Amniotic stem cell (primary cell): ENCODE data around the gene TPRG1L.

Source experiments
- DNase-seq: peaks from one replicate; lab custom pipeline; 2025; lab: John Stamatoyannopoulos, UW

The TPRG1L gene

DNA sequence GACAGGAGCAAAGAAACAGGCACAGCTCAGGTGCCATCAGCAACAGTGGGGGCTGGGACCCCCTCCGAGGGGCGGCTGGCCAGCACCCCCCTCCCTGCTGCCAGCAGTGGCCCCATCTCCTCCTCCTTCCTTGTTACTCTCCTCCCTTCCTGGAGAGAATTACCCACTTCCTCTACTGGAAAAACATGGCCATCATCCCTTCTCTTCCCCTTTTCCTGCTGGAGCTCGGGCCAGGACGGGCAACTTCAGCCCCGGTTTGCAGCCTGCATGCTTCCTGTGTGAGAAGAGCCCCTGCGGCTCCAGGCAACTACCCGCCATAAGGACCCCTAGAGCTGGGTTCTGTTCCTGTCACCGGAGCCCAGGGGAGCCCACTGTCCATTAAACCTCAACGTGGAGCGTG lies 31.1 kb upstream of the TPRG1L start:
- DNase-seq = no peak

DNA sequence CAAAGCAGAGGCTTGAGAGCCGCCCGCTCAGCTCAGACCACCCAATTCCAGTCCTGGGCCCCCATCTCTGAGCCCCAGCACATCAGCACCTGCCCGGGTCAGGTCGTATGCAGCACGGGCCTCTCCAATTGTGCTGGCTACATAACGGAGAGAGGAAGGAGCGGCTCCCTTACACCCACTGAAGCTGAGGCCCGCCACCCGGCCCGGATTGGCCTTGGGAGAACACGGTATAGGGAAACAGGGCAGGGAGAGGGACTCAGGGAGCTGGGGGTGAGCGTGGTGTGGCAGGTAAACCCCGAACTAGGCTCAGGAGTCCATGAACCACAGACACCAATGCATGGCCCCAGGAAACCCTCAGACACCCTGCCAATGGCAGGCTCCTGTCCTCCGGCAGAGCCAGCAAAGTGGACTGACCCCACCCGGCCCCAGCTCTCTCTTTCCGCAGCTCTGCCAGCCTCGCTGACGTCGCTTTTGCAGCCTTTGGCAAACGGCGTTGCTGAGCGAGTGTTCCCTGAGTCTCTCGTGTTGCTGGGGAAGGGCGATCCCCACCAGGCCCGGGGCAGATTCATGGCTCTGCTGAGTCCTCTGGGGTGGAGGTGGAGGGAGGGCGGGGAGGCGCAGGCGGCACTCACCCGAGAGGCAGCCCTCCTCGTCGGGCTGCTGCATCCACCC lies 30.0 kb upstream of the TPRG1L start:
- DNase-seq = no peak

DNA sequence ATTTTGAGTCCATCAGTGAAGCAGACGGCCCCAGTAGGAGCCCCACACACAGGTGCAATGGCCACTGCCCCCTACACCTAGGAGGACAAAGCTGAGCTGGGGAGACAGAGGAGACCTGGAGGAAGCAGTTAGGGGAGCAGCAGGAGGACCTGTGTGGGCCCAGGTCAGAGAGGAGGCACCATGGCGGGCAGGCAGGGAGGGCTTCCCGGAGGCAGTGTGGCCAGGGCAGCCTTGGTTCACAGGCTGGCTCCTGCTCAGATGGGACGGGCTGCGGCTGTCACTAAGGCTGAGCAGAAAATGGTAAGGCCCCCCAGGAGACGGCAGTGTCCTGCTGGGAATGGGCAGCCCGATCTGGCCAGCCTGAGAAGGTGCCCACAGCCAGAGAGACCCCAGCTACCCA lies 28.9 kb upstream of the TPRG1L start:
- DNase-seq = no peak

DNA sequence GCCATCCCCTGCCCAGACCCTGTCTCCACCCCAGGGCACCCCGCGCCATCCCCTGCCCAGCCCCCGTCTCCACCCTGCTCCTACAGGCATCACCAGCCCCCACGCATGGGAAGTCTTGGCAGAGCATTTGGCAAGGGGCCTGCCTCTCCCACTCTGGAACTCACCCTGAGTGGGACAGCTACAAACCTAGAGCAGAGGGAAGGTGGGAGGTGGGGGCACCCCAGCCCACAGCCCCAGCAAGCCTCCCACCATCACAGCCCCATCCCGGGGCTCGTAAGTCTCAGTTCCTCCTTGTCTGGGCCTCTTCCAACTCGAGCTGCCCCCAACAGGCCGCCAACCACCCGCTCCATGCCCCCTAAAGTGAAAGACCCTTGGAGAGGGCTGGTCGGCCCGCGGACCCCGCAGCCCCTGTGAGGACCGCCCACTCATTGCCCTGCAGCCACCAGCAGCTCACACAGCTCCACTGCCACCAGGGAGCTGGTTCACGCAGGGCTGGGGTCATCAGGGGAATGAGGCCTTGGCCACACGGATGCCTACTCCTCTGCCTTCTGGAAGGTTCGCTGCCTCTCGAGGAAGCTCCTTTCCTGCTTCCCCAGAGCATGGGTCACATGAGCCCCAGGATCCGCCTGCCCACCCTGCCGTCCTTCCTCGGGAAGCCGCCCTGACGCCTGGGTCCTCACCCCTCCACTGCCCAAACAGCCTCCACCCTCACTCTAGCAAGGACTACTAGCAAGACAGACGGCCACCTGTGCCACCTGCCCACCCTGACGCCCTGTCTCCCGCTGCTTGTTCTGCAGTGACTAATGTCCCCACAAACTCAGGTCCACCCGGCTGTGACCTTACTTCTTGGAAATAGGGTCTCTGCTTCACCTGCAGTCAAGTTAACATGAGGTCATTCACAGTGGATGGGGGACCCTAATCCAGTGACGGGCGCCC lies 27.9 kb upstream of the TPRG1L start:
- DNase-seq = no peak

DNA sequence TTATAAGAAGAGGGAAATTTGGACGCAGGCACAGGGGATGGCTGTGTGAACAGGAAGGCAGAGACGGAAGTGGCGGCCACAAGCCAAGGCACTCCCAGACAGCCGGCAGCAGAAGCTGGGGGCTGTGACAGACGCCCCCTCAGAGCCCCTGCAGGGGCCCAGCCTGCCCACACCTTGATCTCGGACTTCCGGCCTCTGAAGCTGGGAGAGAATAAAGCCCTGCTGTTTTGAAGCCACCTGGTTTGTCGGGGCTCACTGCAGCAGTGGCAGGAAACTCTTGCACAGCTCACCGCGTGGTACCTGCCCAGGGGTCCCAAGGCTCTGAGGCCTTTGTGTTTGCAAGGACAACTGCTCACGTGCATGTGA lies 27.2 kb upstream of the TPRG1L start:
- DNase-seq = no peak

DNA sequence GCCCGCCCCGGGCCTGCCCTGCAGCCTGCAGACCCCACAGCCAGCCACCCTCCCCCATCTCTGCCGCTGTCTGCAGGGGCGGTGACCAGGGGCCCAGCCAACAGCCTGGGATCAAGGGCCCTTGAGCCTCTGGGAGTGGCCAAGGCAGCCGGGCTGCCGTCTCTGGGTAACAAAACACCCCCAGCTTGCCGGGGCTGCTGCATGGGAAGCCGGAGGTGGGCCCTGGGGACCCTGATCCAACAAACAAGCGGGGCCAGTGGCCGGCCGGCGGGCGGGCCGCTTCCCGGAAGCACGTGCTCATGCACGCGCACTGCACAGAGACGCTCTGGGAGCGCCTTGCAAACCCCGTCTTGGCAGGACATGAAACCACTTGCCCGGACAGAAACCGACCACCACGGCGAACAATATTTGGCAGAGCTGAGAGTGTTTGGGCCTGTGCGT lies 26.7 kb upstream of the TPRG1L start:
- no peak for DNase-seq

DNA sequence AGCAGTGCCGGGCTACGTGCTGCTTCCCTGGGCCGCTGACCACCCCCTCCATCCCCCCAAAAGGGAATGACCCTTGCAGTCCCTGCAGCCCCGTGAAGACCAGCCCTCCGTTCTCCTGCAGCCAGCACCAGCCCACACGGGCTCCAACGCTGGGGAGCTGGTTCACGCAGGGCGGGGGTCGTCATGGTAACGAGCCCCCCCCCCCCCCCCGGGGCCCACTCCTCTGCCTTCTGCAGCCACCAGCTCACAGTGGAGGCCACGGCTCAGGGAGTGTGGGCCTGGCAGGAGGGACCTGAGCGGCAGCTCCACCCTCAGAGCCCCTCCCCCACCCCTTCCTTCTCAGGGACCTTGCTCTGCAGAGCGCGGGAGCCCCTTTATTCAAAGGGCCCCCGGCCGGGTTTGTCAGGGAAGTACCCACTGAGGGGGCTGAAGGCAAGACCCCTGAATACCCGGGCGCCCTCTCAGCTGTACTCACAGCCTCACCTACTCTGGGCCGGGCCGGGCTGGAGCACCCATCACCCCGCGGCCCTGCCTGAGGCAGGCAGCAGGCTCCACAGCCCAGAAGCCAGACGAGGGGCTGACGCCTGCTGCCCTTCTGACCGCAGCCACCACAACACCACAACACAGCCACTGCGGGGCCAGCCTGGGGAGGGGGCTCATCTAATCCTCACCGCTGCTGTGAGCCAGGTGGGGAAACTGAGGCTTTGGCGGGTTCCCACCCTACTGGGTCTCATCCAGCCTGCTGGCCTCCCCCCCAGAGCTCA lies 26.1 kb upstream of the TPRG1L start:
- DNase-seq = no peak

DNA sequence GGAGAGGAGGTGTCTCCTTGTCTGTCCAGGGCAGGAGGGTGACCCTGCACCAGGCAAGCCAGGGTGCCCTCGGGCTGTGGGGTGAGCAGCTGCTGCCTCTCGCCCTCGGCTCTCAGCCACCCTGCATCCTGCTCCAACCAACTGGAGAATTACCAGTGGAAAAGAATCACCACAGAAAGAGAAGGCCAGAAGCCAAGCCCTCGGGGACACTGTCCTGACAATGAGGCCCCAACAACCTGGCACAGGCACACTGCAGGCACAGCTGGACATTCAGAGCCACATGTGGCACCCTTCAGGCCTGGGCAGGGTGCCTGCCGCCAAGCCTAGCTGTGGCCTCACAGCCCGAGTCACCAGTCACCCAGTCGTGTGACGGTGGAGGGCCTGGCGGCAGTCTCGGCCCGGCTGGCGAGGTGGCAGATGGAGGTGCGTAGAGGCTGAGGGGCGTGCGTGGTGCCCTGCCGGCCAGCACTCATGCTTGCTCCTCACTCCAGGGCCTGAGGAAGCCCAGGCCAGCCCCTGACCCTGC lies 25.5 kb upstream of the TPRG1L start:
- DNase-seq = no peak

DNA sequence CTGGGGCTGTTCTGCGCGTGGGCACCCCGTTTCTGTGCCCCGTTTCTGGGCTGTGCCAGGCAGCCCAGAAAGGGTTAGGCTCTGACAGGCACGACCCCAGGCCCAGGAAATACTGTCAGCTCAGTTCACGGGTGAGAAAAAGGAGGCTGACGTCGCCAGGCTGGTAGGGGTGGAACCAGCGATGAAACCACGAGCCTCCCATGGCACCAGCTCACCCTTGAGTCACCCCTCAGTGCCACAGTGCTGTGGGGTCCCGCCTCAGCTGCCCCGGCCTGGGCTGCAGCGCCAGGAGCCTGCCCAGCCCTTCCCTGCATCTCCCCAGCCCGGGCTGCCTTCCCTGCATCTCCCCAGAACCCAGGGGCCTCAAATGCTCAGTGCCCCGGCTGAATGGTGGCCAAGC lies 25.0 kb upstream of the TPRG1L start:
- DNase-seq = no peak

DNA sequence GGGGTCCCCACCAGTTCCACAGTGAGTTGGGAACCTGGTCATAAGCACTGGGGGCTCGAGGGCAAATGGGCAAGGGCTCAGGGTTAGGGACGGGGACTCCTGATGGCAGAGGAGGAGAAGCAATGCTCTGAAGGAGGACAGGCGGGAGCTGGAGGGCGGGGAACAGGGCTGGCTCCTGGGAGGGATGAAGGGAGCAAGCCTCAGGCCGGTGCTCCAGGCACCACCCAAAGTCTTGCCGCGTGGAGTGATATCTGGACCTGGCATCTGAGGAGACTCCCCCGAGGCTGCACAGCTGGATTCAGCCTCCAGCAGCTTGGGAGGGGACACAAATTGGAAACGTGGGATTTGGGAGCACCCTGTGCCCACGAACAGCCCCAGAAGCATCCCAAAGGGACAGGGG lies 24.5 kb upstream of the TPRG1L start:
- no peak for DNase-seq

DNA sequence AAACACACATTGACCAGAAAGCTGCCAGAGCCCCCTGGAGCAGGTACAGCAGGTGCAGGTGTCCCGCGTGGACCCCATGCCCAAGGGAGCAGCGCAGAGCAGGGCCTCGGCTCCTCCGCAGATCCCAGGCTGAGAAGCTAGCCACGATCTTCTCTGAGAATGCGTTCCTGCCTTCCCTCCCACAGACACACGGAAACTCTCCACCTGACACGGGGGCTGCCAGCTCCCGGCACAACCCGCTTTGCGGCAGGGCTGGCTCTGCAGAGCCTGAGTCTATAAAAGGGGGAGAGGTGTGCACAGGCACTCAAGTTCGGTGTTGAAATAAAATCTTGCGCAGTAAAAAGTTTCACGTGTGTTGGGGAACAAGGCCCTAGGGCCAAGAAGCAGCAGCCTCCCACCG lies 23.1 kb upstream of the TPRG1L start:
- no peak for DNase-seq

DNA sequence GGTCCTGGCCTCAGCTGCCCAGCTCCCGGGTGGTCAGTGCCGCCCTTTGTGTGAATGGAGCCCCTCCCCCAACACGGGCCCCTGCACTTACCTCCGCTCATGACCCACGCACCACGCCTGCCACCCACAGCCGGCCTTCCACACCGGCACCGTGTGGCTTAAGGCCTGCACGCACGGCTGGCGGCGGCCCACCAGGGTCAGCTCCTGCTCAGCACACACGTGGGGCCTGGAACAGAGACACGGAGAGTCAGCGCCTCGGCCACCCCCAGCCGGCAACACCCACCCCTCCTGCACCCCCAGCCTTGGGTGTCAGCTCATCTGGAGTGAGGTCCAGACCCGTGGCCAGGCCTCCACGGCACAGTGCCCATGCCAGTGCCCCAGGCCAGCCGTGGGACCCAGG lies 22.4 kb upstream of the TPRG1L start:
- no peak for DNase-seq

DNA sequence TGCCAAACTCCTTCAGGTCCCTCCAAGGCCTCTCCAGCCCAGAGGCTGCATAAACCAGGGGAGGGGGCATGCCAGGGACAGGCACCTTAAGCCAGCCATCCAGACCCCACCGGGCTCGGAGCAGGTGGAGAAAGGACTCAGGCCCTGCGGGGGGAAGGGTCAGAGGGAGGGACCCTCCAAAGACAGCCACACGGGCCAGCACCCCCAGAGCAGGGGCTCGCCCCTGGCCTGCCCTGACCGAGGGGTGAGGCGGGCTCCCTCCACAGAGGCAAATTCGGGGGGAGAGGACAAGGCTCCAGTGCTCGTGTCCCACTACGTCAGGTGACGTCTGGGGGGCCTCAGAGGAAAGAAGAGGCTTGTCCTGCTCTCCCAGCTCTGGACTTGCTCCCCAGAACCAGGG lies 21.7 kb upstream of the TPRG1L start:
- DNase-seq = no peak

DNA sequence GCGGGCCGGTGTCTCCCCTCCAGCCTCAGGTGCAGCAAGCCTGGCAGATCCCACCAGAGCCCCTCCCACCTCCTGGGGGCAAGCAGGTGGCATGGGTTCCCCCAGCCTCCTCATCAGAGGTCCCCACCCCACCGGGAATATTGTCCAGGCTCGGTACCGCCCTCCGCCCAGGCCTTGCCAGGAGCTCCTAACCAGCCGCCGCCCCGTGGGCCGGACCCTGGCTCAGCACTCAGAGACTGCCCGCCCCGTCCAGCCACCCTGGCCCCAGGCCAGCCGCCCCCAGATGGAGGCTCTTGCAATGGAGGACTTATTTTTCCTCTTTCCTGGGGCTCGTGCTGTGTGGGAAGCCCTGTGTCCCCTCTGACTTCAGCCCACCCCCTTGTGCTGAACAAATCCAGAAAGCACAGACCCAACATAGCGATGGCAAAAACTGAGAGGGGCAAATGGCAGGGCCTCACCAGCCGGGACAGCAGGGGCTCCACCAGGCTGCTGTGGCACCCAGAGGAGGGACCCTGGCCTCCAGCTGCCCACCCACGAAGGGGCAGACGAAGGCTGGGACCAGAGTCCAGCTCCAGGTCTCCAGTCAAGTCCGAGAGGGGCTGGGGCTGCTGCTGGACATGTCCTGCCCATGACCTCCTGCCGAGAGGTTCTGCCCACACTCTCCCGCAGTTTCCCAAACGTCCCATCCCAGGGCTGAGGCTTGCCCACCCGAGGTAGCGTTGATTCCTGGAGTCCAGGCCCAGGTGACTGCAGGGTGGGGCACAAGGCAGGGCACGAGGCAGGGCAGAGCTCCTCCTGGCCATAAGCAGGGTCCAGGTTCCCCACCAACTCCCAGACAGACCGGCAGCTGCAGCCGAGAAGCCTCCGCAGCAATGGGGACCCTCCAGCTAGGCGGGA lies 21.0 kb upstream of the TPRG1L start:
- DNase-seq = no peak

DNA sequence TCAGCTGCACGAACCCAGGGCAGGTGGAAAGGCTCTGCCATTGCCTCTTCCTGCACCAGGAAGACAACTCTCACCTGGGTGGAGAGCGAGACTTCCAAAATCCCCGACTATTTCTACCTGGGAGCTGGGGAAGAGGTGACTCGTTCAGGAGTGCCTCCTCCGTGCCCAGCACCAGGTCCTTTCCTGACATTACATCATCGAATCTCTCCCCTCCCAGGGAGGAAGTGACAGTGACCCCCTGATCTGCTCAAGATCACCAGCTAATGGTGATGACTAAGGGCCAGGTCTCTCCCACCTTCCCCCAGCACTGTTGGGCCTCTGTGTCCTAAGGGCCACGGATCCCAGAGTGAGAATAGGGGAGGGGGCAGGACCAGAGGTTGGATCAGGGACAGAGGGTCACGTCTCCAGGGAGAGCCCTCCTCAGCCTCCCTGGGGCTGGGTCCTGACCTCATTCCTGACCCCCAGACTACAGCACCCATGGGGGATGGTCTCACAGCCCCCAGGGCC lies 20.3 kb upstream of the TPRG1L start:
- no peak for DNase-seq

DNA sequence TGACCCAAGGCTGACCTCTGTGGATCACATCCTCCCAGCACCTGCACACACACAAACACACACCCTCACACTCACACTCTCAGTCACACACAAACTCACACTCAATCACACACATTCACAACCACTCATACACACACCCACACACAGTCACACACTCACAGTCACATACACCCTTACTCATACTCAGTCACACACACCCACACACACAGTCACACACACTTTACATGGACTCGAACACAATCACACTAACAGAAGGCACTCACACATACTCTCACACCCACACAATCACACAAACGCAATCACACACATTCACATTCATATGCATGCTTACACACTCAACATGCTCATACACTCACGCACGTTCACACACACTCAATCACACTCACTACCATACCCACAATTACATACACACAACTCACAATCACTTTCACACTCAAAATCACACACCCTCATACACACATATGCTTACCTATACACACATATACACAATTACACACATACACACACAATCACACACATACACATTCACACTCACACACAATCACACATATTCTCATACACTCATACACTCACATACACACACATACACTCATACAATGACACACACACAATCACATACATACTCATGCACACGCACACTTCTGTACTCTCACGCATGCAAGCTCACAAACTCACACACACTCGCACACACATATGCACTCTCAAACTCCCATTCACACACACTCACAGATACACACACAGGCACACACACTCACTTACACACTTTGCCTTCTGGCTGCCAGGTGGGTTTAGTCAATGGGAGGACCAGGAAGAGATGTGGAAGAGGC lies 19.6 kb upstream of the TPRG1L start:
- no peak for DNase-seq

DNA sequence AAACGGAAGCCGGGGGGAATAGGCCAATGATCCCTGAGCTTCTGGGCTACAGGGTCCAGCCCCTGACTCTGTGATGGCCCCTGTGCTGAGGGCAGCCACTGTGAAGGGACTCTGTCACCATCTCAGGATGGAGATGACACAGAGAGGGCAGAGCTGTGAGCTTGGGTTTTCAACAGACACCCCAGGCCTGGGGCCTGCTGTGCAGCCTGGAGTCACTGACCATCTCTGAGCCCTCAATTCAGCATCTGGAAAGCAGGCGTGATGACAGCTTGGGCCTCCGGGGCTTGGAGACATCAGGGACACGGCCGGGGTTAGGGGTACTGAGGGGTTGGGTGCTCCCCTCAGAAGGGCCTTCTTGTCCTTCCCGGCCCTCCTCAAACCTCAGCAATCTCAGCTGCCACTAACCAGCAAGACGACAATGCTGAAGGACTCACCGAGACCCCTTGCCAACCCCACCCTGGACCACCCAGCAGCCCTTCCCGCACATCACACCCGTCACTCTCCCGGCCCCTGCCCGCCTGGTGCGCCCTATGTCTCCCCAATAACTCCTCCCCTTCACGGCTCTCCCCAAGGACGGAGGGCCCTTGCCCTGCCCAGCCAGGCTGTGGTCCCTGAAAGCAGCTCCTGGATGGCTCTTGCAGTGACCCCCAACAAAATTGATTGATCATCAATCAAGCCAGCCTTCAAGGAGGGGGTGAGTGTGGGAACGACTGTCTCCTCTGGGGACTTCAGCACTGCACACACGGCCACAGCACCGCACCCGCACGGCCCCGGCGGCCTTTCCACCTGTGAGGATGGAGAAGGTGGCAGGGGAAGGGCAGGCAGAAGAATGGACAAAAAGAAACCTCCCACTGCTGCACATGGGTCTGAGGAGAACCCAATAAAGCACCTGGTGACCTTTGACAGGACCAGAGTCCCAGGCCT lies 17.8 kb upstream of the TPRG1L start:
- no peak for DNase-seq

DNA sequence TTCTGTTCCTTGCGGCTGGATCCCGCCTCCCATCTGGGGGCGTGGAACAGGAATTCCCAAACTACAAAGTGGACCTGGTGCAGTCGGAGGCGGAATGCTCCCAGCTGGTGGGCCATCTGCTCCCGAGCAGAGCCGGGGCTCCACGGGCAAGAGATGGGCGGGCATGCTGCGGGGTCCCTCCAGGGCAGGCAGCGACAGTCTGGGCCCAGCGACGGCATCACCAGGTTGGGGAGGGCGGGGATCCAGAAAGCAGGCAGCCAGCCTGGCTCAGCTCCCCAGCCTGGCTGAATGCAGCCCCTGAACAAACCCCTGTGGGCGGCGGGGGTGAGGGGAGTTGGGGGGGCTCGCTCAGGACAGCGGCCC lies 17.1 kb upstream of the TPRG1L start:
- DNase-seq = no peak

DNA sequence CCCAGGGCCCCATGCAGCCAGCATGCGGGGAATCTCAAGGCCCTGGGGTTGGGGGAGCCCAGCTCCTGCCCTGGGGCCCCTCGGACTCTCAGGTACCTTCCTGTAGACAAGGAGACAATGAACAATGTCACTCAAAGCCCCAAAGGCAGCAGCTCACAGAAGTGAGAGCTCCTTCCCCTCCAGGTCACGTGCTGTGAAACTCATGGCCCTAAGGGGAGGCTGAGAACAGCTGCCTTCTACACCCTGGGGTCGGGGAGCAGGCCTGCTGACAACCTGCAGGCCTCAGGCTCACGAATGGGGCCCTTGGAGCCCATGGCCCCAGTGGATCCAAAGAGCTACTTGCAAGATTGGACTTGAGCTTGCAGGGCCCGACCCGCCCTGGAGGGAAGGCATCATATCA lies 16.7 kb upstream of the TPRG1L start:
- DNase-seq = no peak
